NT2/D1 (cell line): Measurements from ENCODE around the gene NUDT12.

Experiments used
- DNase-seq: peaks from one replicate; pipeline ENCODE4 v3.0.0-alpha.2; 2011; ENCODE audit warnings: low read depth, low spot score
- H3K27me3 ChIP-seq: 2 replicates; pipeline ENCODE4 v1.6.0; 2011; ENCODE audit warnings: mild to moderate bottlenecking; ENCODE audit not compliant: insufficient read length, insufficient read depth
- H3K36me3 ChIP-seq: 2 replicates; pipeline ENCODE4 v1.6.1; 2011; ENCODE audit warnings: mild to moderate bottlenecking, low read length, mixed read lengths; ENCODE audit not compliant: insufficient read depth, insufficient read length
- H3K4me1 ChIP-seq: 2 replicates; pipeline ENCODE4 v1.5.1; 2011; ENCODE audit not compliant: insufficient read depth, insufficient read length
- H3K4me3 ChIP-seq: 2 replicates; pipeline ENCODE4 v1.5.1; 2011; ENCODE audit warnings: low read depth; ENCODE audit not compliant: insufficient read length
- H3K9ac ChIP-seq: 2 replicates; pipeline ENCODE4 v1.6.0; 2011; ENCODE audit warnings: low read depth; ENCODE audit not compliant: insufficient read length
- H3K9me3 ChIP-seq: 2 replicates; pipeline ENCODE4 v1.5.1; 2011; ENCODE audit warnings: mild to moderate bottlenecking, low read length; ENCODE audit not compliant: insufficient read depth
- SUZ12 ChIP-seq: IDR thresholded peaks from 2 replicates; pipeline ENCODE4 v1.6.1; 2011; ENCODE audit not compliant: insufficient read length, insufficient read depth; ENCODE audit errors: extremely low read depth
- YY1 ChIP-seq: IDR thresholded peaks from 2 replicates; pipeline ENCODE4 v1.6.1; 2011; ENCODE audit not compliant: insufficient read length, insufficient read depth
- ZNF274 ChIP-seq: IDR thresholded peaks from 2 replicates; pipeline ENCODE4 v1.6.1; 2011; ENCODE audit warnings: mild to moderate bottlenecking, low read depth, low read length

NUDT12 gene

GRCh38 chr5:103590221-103590620 lies 27.6 kb upstream of the NUDT12 start:
- Histone ChIP-seq H3K36me3 (no peaks in the 10 kb centered on the region), H3K9me3 (no peaks in the 10 kb centered on the region), H3K4me1 (no peaks in the 10 kb centered on the region), H3K4me3 (no peak overlapping the region), H3K9ac (no peak overlapping the region), H3K27me3 (no peaks in the 10 kb centered on the region)
- no peak for TF ChIP-seq ZNF274
- TF ChIP-seq YY1 = no peak
- TF ChIP-seq SUZ12 = no peak
- DNase-seq = no peak

DNA sequence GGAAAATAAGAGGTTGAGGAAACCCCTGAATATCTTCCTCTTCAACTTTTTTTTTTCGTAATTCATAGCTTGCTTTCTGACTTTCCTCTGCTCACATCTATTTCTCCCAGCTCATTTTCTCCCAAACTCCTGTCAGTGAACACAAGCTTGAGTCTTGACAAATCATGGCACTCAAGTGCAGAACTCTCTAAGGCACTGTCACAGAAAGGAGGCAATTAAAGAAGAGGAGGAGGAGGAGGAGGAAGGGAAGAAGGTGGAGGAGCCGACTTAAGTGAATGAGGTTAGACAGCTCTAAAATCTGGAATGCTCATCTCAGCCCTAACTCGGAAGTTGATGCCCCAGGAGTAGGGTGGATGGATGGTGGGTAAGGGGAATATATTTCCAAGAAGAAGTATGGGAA lies 27.2 kb upstream of the NUDT12 start:
- no peaks in the 10 kb centered on the region for H3K27me3 ChIP-seq
- no peak overlapping the region for H3K9ac ChIP-seq
- no peaks in the 10 kb centered on the region for H3K36me3 ChIP-seq
- no peak for DNase-seq
- H3K9me3 ChIP-seq = no peaks in the 10 kb centered on the region
- no peak overlapping the region for H3K4me3 ChIP-seq
- H3K4me1 ChIP-seq = no peaks in the 10 kb centered on the region
- TF ChIP-seq ZNF274 (no peak), YY1 (no peak), SUZ12 (no peak)

- Histone ChIP-seq H3K9me3 (no peaks in the 10 kb centered on the region), H3K9ac (no peak overlapping the region), H3K4me3 (no peak overlapping the region), H3K4me1 (no peaks in the 10 kb centered on the region), H3K27me3 (no peaks in the 10 kb centered on the region), H3K36me3 (no peaks in the 10 kb centered on the region)
- no peak for DNase-seq
- TF ChIP-seq YY1 (no peak), ZNF274 (no peak), SUZ12 (no peak)
These were observed 26.8 kb upstream of the NUDT12 start for GRCh38 chr5:103589357-103589756.

GRCh38 chr5:103587185-103587748 lies 24.7 kb upstream of the NUDT12 start:
- no peaks in the 10 kb centered on the region for H3K36me3 ChIP-seq
- H3K4me1 ChIP-seq = no peaks in the 10 kb centered on the region
- DNase-seq = no peak
- H3K9me3 ChIP-seq = no peaks in the 10 kb centered on the region
- no peak overlapping the region for H3K4me3 ChIP-seq
- no peaks in the 10 kb centered on the region for H3K27me3 ChIP-seq
- H3K9ac ChIP-seq = no peak overlapping the region
- TF ChIP-seq YY1 = no peak
- no peak for TF ChIP-seq ZNF274
- no peak for TF ChIP-seq SUZ12

DNA sequence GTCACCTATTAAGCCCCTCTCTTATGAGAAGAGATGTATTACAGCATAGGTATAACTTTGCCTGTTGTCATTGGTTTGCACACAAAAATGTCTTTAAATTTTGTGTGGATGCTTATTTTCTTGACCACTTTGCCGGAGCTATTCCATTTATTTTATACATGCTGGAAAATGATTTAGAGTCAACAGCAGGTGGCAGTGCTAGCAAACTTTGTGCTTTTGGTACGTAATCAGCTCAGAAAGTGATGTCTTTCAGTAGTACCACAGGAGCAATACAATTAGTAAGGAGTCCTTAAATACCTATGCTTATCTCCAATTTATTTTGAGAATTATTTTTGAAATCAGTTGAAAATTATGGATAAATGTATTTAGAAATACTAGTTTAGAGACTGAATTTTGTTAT lies 19.8 kb upstream of the NUDT12 start:
- Histone ChIP-seq H3K4me3 (no peak overlapping the region), H3K36me3 (no peaks in the 10 kb centered on the region), H3K4me1 (no peaks in the 10 kb centered on the region), H3K27me3 (no peaks in the 10 kb centered on the region), H3K9ac (no peak overlapping the region), H3K9me3 (no peaks in the 10 kb centered on the region)
- no peak for TF ChIP-seq YY1
- no peak for DNase-seq

DNA sequence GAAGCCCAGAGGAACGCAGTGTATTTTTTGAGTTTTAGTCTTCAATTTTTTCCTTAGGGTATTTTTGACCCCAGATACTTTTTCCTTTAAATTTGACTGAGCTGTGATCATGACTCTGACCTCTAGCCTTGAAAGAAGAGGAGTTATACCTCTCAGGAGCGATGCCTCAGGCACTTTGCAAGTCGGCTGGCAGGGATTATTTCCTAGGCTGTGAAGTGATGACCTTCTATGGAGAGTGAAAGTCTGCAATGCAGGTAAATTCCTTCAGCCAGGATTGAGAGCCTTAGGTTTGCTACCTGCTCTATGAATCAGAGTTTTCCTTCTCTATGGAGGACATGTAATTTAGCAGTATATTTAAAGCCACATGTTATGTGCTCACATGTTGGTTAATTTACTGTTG lies 10.8 kb upstream of the NUDT12 start:
- no peaks in the 10 kb centered on the region for H3K36me3 ChIP-seq
- no peak for TF ChIP-seq SUZ12
- TF ChIP-seq ZNF274 = no peak
- no peak for TF ChIP-seq YY1
- no peaks in the 10 kb centered on the region for H3K27me3 ChIP-seq
- no peak for DNase-seq
- no peaks in the 10 kb centered on the region for H3K4me1 ChIP-seq
- H3K9ac ChIP-seq = no peak overlapping the region
- no peaks in the 10 kb centered on the region for H3K9me3 ChIP-seq
- no peak overlapping the region for H3K4me3 ChIP-seq

DNA sequence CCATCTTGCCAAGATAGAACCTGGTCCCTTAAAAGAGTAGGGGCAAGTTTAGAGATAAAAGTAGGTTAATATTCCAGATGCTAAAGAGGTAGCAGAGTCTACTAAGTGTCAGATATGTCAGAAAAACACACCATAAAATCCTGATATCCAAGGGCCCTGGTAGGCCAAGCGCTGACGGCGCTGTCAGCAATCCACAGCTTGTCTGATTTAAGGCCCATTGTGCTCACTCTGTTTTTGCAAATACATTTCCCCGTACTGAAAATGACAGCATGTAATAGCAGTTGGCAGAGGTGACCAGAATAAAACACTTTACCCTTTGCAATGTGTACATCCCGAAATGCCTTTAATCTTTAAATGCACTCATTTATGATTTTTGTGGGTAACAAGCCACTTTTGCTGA lies 9.9 kb upstream of the NUDT12 start:
- DNase-seq = no peak
- Histone ChIP-seq H3K4me3 (no peak overlapping the region), H3K4me1 (no peaks in the 10 kb centered on the region), H3K27me3 (no peaks in the 10 kb centered on the region), H3K9ac (no peak overlapping the region), H3K9me3 (no peaks in the 10 kb centered on the region), H3K36me3 (no peaks in the 10 kb centered on the region)
- TF ChIP-seq YY1 (no peak), SUZ12 (no peak), ZNF274 (no peak)

- Histone ChIP-seq H3K4me1 (no peaks in the 10 kb centered on the region), H3K9me3 (no peaks in the 10 kb centered on the region), H3K27me3 (no peaks in the 10 kb centered on the region)
These were observed 9.1 kb upstream of the NUDT12 start for GRCh38 chr5:103571730-103572129.

More at GRCh38 chr5:103571730-103572129, 9.1 kb upstream of the NUDT12 start:
- Histone ChIP-seq H3K9ac (no peak overlapping the region), H3K4me3 (no peak overlapping the region), H3K36me3 (no peaks in the 10 kb centered on the region)
- TF ChIP-seq YY1 (no peak), ZNF274 (no peak), SUZ12 (no peak)
- DNase-seq = no peak
